ENCODE data around the gene MYO1B.

Gene MYO1B

DNA sequence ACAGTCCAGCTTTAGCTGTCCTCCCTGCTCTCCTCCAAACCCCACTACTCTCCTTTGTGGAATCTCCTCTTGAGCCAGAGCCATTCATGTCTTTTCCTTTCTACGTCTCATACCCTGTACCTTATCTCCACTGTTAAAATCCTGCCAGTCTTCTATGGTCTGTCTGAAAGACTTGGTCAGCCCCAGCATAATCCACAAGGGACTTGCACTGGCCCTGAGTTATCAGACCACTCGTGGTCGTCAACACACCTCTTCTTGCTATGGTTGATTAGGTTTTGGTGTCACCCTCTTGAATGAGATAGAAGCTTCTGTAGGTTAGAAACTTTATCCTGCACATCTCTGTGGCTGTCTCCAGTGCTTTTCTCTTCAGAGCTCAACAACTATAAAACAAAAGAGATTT lies 56.8 kb downstream of the MYO1B start:
- no peak for DNase-seq

- no peak for DNase-seq
Measured at GRCh38 chr2:191302459-191303139, 57.4 kb downstream of the MYO1B start.

- no peak for DNase-seq
Measured at GRCh38 chr2:191303140-191304005, 58.2 kb downstream of the MYO1B start.

DNA sequence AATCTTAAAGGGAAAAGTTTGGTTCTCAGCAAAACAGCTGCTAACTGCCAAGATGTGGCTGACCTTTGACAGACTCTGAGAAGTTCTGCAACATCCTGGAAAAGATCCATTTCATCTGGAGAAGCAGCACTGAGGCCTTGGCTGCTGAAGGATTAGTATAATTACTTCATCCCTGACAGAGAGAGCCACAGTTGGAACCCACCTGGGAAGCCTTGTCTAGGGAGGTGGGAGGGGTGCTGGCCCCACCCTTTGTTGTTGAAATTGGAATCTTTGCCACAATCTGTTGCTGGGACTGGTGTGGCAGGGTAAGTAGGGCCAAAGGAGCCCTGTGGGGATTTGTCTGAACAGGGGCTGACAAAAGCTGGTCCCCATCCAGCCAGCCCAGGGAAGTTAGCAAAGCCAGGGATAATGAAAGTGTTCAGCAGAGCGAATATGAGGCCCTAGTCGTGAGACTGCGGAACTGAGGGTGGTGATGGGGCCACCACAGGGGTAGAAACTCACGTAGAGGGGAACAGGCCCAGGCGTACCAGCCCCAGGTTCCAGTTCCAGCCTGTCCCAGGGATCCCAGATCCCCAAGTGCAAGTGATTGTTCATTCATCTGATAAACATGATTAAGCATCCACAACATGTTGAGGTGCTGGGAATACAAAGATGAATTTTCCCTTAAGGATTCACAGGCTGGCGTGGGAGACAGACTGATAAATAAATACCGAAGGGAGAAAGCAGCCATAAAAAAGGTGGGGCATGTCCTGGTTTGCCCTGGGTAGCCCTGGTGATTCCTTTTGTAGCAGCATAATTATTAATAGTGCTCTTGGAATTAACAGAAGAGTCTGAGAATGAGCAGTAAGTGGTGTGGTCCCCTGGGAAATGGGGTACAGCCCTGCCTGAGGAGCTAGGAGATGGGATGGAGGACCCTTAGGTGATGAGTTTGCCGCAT lies 60.0 kb downstream of the MYO1B start:
- no peak for DNase-seq

DNA sequence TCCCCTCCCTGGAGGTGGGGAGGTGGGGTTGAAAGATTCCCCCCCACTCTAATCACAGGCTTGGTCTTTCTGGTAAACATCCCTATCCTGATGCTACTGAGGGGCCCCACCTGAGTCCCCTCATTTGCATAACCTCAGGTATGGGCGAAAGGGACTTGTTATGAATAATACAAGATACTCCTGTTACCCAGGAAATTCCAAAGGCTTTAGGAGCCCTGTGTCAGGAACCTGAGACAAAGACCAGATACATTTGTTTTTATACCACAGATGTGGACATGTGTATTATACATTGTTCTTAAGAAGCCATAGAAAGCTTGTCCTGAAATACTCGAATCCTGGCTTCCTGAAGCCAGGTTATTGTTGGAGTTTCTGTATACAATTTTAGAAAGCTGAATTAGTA lies 62.8 kb downstream of the MYO1B start:
- DNase-seq, result no peak

GRCh38 chr2:191311156-191311555 lies 66.0 kb downstream of the MYO1B start:
- no peak for DNase-seq

DNA sequence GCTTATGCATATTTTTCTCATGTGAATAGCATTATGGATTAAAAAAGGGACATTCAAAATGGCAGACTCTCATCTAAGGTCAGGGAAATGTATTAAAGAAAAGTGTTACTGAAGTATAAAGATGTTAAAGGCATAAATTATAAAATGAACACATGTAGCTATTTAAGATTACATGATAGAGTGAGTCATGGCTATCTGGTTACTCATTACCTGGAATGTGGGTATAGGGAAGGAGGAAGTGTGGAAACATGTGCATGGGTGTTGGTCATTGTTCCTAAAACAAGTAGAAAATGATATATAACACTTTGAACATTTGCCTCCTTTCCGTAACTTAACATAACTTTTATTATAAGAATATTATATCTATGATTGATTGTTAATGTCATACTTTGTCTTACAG lies 66.4 kb downstream of the MYO1B start:
- no peak for DNase-seq

DNA sequence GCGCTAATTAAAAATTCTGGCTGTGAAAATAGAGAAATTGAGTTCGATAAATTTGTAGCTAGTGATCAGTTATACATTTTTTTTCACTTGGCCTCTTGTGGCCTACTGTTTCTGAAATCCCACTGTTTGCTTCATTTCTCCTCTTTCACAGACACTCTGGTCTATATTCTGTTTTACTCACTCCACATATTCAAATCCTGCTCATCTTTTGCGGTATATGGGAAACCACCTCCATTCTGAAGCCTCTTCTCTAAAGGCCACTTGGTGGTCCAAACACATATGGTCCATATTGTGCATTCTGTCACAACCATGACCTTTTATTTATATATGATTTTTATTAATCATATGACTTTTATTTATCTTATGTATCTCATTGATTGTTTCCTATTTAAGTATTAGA lies 67.0 kb downstream of the MYO1B start:
- no peak for DNase-seq

- DNase-seq, result no peak
Measured at GRCh38 chr2:191312662-191313061, 67.5 kb downstream of the MYO1B start.

DNA sequence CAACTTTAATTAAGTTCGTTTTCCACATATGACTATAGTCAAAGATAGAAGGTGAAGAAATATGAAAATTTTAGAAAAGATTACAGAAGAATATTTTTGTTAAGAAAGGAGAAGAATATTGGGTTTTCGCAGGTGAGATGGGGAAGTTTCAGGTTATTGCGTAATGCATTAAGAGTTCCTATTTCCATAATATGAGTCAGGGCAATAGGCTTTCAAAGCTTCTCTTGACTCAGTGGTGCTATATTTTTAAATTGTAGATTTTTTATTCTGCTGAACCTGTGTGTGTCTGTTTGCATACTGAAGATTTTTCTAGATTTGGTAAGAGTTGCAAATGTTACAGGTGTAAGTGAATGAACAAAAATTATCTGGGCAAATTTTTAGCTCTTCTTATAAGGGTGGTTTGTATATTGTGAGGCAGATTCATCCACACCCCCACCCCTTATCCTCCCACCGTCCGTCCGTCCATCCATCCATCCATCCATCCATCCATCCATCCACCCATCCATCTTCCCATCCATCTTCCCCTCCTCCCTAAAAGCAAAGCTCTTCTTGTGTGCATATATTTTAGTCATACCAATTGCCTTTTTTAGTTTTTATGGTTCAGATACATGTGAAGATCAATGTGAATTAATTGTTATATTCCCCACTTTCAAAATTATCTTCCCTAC lies 69.6 kb downstream of the MYO1B start:
- DNase-seq, result no peak

DNA sequence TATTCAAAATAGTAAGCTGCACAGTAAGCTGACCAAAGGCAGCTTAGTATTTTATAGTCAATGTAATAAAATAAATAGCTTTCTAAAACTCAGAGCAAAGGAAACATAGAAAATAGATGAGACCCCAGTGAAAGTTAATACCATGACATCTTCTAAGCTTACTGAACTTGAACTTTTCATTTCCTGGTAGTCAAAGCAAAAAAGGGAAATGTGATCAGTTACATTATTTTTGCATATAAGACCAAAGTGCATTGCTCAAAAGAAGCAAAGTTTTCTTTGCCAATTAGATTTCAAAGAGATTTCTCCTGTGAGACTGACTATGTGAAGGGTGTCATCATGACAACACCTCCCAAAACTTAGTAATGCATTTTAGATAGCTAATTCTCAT lies 70.2 kb downstream of the MYO1B start:
- no peak for DNase-seq

GRCh38 chr2:191316246-191316994 lies 71.2 kb downstream of the MYO1B start:
- no peak for DNase-seq

DNA sequence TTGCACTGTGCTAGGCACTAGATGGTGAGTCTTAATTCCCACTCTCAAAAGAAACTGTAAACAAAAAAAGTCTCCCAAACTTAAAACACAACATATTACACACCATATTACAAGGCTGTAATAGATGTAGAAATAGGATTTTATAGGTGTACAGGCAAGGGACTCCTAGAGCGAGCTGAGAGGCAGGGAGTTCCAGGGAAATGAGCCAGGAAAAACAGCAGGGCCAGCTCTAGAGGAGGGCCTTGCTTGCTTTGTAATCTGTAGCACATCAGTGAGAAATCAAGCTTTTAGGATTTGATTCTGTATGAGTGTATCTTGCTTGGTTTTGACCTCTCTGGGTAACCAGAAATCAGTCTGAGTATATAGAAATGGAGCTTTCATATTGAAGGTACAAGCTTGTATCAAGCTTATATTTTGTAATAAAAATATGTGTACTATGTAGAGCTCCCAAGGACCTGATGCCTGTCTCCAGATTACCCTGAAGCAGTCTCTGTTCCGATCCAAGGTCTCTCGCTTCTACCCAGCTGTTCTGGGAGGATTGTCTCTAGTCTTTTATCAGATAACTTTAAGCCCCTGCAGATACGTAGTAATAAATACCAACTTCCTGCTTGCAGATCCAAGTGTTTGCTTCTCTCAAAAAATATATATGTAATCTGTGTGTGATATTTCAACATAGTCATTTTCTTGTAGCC lies 73.0 kb downstream of the MYO1B start:
- DNase-seq, result no peak

DNA sequence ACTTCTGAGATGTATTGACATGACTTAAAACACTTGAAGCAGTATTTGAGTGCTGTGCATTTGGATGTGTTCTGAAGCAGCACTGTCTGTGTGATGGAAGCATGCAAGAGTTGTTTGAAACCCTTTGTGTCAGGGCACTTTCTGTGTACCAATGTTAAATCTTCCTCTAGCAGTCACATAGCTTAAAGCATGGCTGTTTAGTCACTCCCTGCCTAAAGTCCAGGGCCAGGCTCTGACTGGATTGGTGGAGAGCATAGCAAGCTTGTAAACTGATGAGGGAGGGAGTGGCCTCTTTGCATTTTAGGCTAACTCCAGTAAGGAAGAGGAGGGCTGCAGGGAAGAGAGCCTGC lies 73.5 kb downstream of the MYO1B start:
- DNase-seq, result no peak

- no peak for DNase-seq
Measured at GRCh38 chr2:191319186-191319585, 74.0 kb downstream of the MYO1B start.

DNA sequence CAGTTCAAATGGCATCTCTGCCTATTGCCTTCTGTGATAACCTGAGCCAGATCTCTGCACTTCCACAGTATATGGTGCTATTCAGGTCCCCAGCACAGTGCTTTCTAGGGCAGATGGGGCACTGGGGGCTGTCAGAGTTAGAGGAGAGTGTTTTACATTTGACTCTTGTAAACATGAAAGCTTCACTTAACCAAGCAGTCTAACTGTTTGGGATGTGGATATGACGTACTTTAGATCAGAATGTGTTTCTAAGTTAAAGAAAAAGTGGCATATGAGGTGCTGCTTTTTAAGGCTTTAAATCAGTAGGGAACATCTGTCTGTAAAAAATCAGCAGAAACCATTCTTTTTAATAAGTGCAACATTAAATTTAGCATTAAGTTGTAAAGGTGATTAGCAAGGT lies 75.7 kb downstream of the MYO1B start:
- DNase-seq, result no peak

DNA sequence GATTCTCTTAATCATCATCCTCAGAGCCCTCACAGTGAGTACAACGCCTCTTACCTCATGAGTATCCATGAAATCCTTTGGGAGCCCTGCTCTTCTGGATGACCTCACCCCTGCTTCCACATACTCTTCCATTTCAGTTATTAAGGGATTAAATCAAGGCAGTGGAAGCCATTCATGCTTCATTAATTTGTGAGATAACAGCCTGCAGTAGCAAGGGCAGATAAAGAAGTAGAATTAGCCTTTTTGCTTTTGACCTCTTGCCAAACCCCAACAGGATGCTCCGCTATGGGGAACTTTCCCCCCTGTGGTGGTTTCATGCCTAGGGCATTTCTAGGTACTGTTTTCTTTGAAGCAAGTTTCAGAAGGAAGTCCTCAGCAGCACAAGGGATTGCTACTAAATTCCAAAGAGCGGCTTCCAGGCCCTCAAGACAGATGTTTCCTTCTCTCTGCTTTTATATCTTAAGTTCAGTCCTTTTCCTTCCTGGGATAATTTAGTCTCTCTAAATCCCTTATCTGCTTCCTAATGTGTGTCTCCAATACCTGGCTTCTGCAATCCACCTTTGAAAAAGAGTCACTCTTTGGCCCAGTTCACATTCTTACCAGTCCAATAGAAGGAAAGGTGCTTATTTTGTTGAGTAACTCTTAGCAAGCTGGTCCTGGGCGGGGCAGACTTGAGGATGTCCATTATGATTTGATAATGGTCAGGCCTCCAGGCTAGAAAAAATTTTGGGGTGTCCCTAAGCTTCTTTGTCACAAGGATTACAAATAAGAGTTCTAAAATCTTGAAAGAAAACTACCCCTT lies 76.9 kb downstream of the MYO1B start:
- DNase-seq, result no peak

DNA sequence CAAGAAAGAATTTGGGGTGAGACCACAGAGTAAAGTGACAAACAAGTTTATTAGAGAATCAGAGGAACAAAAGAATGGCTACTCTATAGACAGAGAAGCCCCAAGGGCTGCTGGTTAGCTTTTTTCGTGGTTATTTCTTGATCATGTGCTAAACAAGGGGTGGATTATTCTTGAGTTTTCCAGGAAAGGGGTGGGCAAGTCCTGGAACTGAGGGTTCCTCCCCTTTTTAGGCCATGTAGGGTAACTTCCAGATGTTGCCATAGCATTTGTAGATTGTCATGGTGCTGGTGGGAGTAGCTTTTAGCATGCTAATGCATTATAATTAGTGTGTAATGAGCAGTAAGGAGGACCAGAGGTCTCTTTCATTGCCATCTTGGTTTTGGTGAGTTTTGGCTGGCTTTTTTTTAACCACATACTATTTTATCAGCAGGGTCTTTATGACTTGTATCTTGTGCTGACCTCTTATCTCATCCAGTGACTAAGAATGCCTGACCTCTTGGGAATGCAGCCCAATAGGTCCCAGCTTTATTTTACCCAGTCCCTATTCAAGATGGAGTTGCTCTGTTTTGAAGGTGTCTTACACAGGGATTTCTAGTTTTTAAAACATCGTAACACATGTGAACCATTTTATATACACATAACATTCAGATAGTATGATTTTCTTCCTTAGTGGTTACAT lies 77.8 kb downstream of the MYO1B start:
- DNase-seq, result no peak

- DNase-seq, result no peak
Measured at GRCh38 chr2:191325651-191326365, 80.6 kb downstream of the MYO1B start.

All from NCI-H2107 (cell line).